ENCODE measurements around the gene IGIP. TPM values are rescaled to one million over a fixed set of nuclear protein-coding genes. Genes with fewer than 3 reads are reported as not detected.

Gene IGIP
- total and polyA plus RNA-seq, 2 of the 8 experiments (the other 6 are each of a cell fraction or from before 2014, with no cell fraction given), result 0.32 to 0.69 TPM

DNA sequence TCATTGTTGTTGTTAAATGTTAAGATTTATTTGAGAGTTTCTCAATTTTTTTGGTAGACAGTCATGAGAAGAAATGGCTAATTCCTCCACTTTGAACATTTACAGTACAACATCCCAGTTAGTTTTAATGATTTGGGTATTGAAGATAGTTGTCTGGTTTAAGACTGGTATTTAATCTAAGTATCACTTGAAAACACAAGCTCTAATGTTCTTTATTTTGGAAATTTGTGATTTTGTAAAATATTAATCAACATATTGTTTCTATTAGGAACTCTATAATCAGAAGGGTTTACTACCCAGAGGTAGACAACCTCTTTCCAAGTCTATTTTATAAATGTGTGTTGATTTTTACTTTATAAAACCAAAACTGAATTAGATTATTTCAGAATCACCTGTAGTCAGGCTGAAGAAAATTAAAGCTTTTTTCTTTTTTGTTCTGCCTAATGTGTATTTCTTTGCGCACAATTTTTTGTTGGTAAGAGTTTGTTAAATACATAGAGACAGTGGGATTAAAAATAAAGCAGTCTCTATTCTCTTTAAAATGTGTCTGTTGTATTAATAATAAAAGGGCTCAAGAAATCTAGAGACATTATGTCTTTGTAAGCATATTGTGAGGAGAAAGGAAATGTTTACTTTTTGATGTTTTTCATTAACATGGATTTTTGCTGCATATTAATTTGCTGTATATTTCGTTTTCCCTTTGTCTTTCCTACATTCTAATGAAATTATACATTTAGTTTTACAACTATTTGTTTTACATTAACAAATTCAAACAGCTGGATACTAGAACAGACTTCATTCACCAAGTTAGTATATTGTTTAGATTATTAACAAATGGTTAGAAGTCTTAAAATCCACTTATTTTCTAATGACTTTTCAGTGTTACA lies 15.7 kb upstream of the IGIP start:
- 4% methylated on average over 2 of the region's 2 CpGs; no CpG with 5 or more reads in 1 of the 2 experiments for WGBS, 2 experiments (ENCODE audit: extremely low coverage in 1 of 2, insufficient coverage in 1 of 2, insufficient read length in 1 of 2, insufficient replicate concordance in 2 of 2, low coverage in 1 of 2, low lambda C conversion rate in 2 of 2, missing lambda C conversion rate in 1 of 2)
- Histone ChIP-seq H2BK120ac (replicated peaks; ENCODE audit: low read depth, low read length) (no peak overlapping the region), H3K23me2 (ENCODE audit: low read depth, low read length) (peaks cover 24% of the 10 kb centered on the region), H3K14ac (ENCODE audit: insufficient read length) (no peak overlapping the region), H4K5ac (ENCODE audit: insufficient read length, low read depth, low read length) (no peak overlapping the region), H2AFZ (ENCODE audit: low read length) (no peak overlapping the region), H4K91ac (replicated peaks; ENCODE audit: insufficient read length, low read length) (no peak overlapping the region), H3K27ac (ENCODE audit: low read depth, low read length) (no peak overlapping the region), H3K4ac (replicated peaks; ENCODE audit: insufficient read length, low read depth, low read length) (no peak overlapping the region), H3K56ac (replicated peaks; ENCODE audit: insufficient read length, low read depth, low read length) (no peak overlapping the region), H3K79me2 (ENCODE audit: control insufficient read depth in 1 of 2, insufficient read depth in 2 of 2, low read length in 2 of 2) (no peaks in the 10 kb centered on the region), H3K18ac (ENCODE audit: extremely low read depth, low read length) (no peak overlapping the region), H3K9ac (replicated peaks in 1 of 4; ENCODE audit: extremely low read depth in 1 of 4, low read depth in 3 of 4, low read length in 3 of 4) (no peak overlapping the region), H3K23ac (ENCODE audit: insufficient read length) (no peak overlapping the region), H3K27me3 (replicated peaks in 1 of 4; ENCODE audit: control insufficient read depth in 3 of 4, extremely low read depth in 1 of 4, insufficient read depth in 3 of 4, low read length in 3 of 4) (peaks cover 37 to 83% (median 62%) of the 10 kb centered on the region in 4 experiments), H3K4me1 (replicated peaks in 1 of 4; ENCODE audit: control insufficient read depth in 3 of 4, insufficient read depth in 4 of 4, low read length in 3 of 4) (peaks cover 3 to 25% (median 10%) of the 10 kb centered on the region in 4 experiments; a peak in 6 of 7 replicates), H4K20me1 (replicated peaks in 1 of 2; ENCODE audit: control insufficient read depth in 1 of 2, insufficient read depth in 2 of 2, low read length in 2 of 2) (peaks cover 7 to 20% of the 10 kb centered on the region in 2 experiments), H3K79me1 (ENCODE audit: low read depth, low read length) (no peaks in the 10 kb centered on the region), H2BK15ac (ENCODE audit: low read length) (no peak overlapping the region), H3K9me3 (ENCODE audit: insufficient read depth in 2 of 2, low read depth in 1 of 2, low read length in 1 of 2) (no peaks in the 10 kb centered on the region), H2BK5ac (ENCODE audit: low read depth, low read length) (no peak overlapping the region), H3K36me3 (ENCODE audit: control insufficient read depth in 2 of 4, insufficient read depth in 4 of 4, low read length in 3 of 4) (no peaks in the 10 kb centered on the region), H3K4me3 (ENCODE audit: extremely low read depth in 1 of 4, insufficient read depth in 2 of 4, low read depth in 3 of 4, low read length in 4 of 4) (no peak overlapping the region), H4K8ac (ENCODE audit: extremely low read depth, insufficient read depth, low read length) (no peak overlapping the region), H2BK20ac (ENCODE audit: low read length) (no peak overlapping the region), H3K4me2 (ENCODE audit: insufficient read depth in 1 of 2, low read depth in 2 of 2, low read length in 2 of 2) (no peak overlapping the region; a peak in 1 of 4 replicates), H2AK5ac (ENCODE audit: low read depth, low read length) (no peak overlapping the region), H2BK12ac (ENCODE audit: low read depth, low read length) (no peak overlapping the region)
- CTCF ChIA-PET (ENCODE audit: partially characterized antibody), result interaction anchor here (3.1 kb wide), 1 partner anchor 35 kb away, joined by 24 read pairs; no protein-coding TSS in a partner anchor
- TF ChIP-seq BRCA1 (IDR thresholded peaks at IDR 0.05; ENCODE audit: low read depth, low read length) (no peak), CBX8 (IDR thresholded peaks at IDR 0.05; ENCODE audit: borderline replicate concordance, low read depth, low read length) (peak; percentile 82; the same call in 1 of the 2 replicates), KDM5A (IDR thresholded peaks at IDR 0.05; ENCODE audit: low read length) (no peak)
- FAIRE-seq (no peak), DNase-seq (ENCODE audit: low read depth in 1 of 2, low spot score in 2 of 2) (no peak)
- POLR2A ChIA-PET (ENCODE audit: partially characterized antibody), result interaction anchor here (1.4 kb wide), 2 partner anchors 36 to 68 kb away, joined by 3 to 4 read pairs; no protein-coding TSS in a partner anchor

Data from H1 (cell line).